ENCODE measurements around the gene SLC9A8.
"Not testable (repeated sequence)": the region's sequence is repeated elsewhere in the genome, so short reads cannot be mapped to it uniquely, and the experiment has no call there.

SLC9A8 gene

GRCh38 chr20:49782439-49782838, 30.2 kb upstream of the SLC9A8 start:
- not testable (repeated sequence) for H3K27me3 Mint-ChIP-seq; DNase-seq; ATAC-seq (replicated peaks); H3K4me3 Mint-ChIP-seq; H3K36me3 Mint-ChIP-seq; H3K27ac Mint-ChIP-seq; H3K9me3 Mint-ChIP-seq
- H3K4me1 Mint-ChIP-seq = peaks cover 13 to 21% of the 10 kb centered on the region in 2 donors

- H3K4me3 Mint-ChIP-seq; H3K27me3 Mint-ChIP-seq; H3K9me3 Mint-ChIP-seq; H3K27ac Mint-ChIP-seq; ATAC-seq (replicated peaks); H3K36me3 Mint-ChIP-seq; DNase-seq: not testable (repeated sequence)
- peaks cover 15 to 26% of the 10 kb centered on the region in 2 donors for H3K4me1 Mint-ChIP-seq
These were observed 29.3 kb upstream of the SLC9A8 start for GRCh38 chr20:49783021-49783995.

- H3K36me3 Mint-ChIP-seq = no peaks in the 10 kb centered on the region
- H3K4me1 Mint-ChIP-seq = peaks cover 19 to 35% of the 10 kb centered on the region in 2 donors
- no peak for DNase-seq
- ATAC-seq (replicated peaks) = no peak
- no peak overlapping the region for H3K27ac Mint-ChIP-seq
- no peaks in the 10 kb centered on the region for H3K27me3 Mint-ChIP-seq
- H3K9me3 Mint-ChIP-seq = no peaks in the 10 kb centered on the region
- no peak overlapping the region for H3K4me3 Mint-ChIP-seq
These were observed 28.3 kb upstream of the SLC9A8 start for GRCh38 chr20:49784291-49784690.

- no peaks in the 10 kb centered on the region for H3K9me3 Mint-ChIP-seq
- no peaks in the 10 kb centered on the region for H3K27me3 Mint-ChIP-seq
- H3K27ac Mint-ChIP-seq = peak overlapping the region; percentile 80
- ATAC-seq (replicated peaks) (peak; percentile 33 to 44), DNase-seq (no peak)
- peak overlapping the region; percentile 42 to 63 for H3K4me3 Mint-ChIP-seq
- H3K36me3 Mint-ChIP-seq = no peaks in the 10 kb centered on the region
- peaks cover 27 to 46% of the 10 kb centered on the region in 2 donors for H3K4me1 Mint-ChIP-seq
These were observed 27.3 kb upstream of the SLC9A8 start for GRCh38 chr20:49785149-49785851.

GRCh38 chr20:49785852-49786175, 26.8 kb upstream of the SLC9A8 start:
- ATAC-seq (replicated peaks) = peak; percentile 91 to 93
- H3K9me3 Mint-ChIP-seq = no peaks in the 10 kb centered on the region
- peak overlapping the region; percentile 42 to 63 for H3K4me3 Mint-ChIP-seq
- no peaks in the 10 kb centered on the region for H3K27me3 Mint-ChIP-seq
- no peaks in the 10 kb centered on the region for H3K36me3 Mint-ChIP-seq
- H3K27ac Mint-ChIP-seq = peak overlapping the region; percentile 80
- H3K4me1 Mint-ChIP-seq = peaks cover 29 to 49% of the 10 kb centered on the region in 2 donors
- DNase-seq = peak; percentile 59

- no peaks in the 10 kb centered on the region for H3K36me3 Mint-ChIP-seq
- H3K4me1 Mint-ChIP-seq = peaks cover 33 to 53% of the 10 kb centered on the region in 2 donors
- no peaks in the 10 kb centered on the region for H3K27me3 Mint-ChIP-seq
- peak; percentile 70 to 73 for ATAC-seq (replicated peaks)
- DNase-seq = no peak
- peak overlapping the region; percentile 42 to 63 for H3K4me3 Mint-ChIP-seq
- H3K27ac Mint-ChIP-seq = peak overlapping the region; percentile 80
- H3K9me3 Mint-ChIP-seq = no peaks in the 10 kb centered on the region
These were observed 26.4 kb upstream of the SLC9A8 start for GRCh38 chr20:49786196-49786595.

GRCh38 chr20:49786668-49787370, 25.8 kb upstream of the SLC9A8 start:
- peak overlapping the region; percentile 80 for H3K27ac Mint-ChIP-seq
- DNase-seq (no peak), ATAC-seq (replicated peaks) (no peak)
- H3K9me3 Mint-ChIP-seq = peaks cover 0 to under 1% of the 10 kb centered on the region in 2 donors
- H3K36me3 Mint-ChIP-seq = peaks cover 0 to under 1% of the 10 kb centered on the region in 2 donors
- peaks cover 0 to 2% of the 10 kb centered on the region in 2 donors for H3K27me3 Mint-ChIP-seq
- peak overlapping the region in 1 of 2 donors; percentile 63 for H3K4me3 Mint-ChIP-seq
- H3K4me1 Mint-ChIP-seq = peaks cover 37 to 59% of the 10 kb centered on the region in 2 donors

- peaks cover 0 to 5% of the 10 kb centered on the region in 2 donors for H3K27me3 Mint-ChIP-seq
- H3K9me3 Mint-ChIP-seq = peaks cover 0 to 2% of the 10 kb centered on the region in 2 donors
- peak overlapping the region; percentile 56 for H3K27ac Mint-ChIP-seq
- peak overlapping the region in 1 of 2 donors; percentile 37 for H3K4me3 Mint-ChIP-seq
- peaks cover 39 to 67% of the 10 kb centered on the region in 2 donors for H3K4me1 Mint-ChIP-seq
- DNase-seq (no peak), ATAC-seq (replicated peaks) (no peak)
- H3K36me3 Mint-ChIP-seq = peaks cover 0 to 2% of the 10 kb centered on the region in 2 donors
These were observed 25.0 kb upstream of the SLC9A8 start for GRCh38 chr20:49787371-49788357.

- Mint-ChIP-seq H3K4me1 (peaks cover 53 to 89% of the 10 kb centered on the region in 2 donors), H3K27ac (no peak overlapping the region), H3K4me3 (no peak overlapping the region), H3K36me3 (peaks cover 0 to 2% of the 10 kb centered on the region in 2 donors), H3K9me3 (peaks cover 0 to 2% of the 10 kb centered on the region in 2 donors), H3K27me3 (peaks cover 0 to 5% of the 10 kb centered on the region in 2 donors)
- DNase-seq (no peak), ATAC-seq (replicated peaks) (no peak)
These were observed 22.4 kb upstream of the SLC9A8 start for GRCh38 chr20:49790077-49790798.

- H3K27ac Mint-ChIP-seq = no peak overlapping the region
- peaks cover 47 to 81% of the 10 kb centered on the region in 2 donors for H3K4me1 Mint-ChIP-seq
- H3K9me3 Mint-ChIP-seq = peaks cover 0 to 2% of the 10 kb centered on the region in 2 donors
- H3K27me3 Mint-ChIP-seq = peaks cover 0 to 5% of the 10 kb centered on the region in 2 donors
- ATAC-seq (replicated peaks) (no peak), DNase-seq (no peak)
- no peak overlapping the region for H3K4me3 Mint-ChIP-seq
- H3K36me3 Mint-ChIP-seq = peaks cover 0 to 2% of the 10 kb centered on the region in 2 donors
These were observed 21.5 kb upstream of the SLC9A8 start for GRCh38 chr20:49791165-49791564.

- Mint-ChIP-seq H3K9me3 (peaks cover 0 to 2% of the 10 kb centered on the region in 2 donors), H3K4me3 (no peak overlapping the region), H3K36me3 (peaks cover 0 to 2% of the 10 kb centered on the region in 2 donors), H3K4me1 (peaks cover 40 to 77% of the 10 kb centered on the region in 2 donors), H3K27ac (no peak overlapping the region), H3K27me3 (peaks cover 0 to 5% of the 10 kb centered on the region in 2 donors)
- DNase-seq = no peak
- no peak for ATAC-seq (replicated peaks)
These were observed 20.6 kb upstream of the SLC9A8 start for GRCh38 chr20:49792006-49792405.

- peaks cover 0 to 2% of the 10 kb centered on the region in 2 donors for H3K36me3 Mint-ChIP-seq
- H3K27ac Mint-ChIP-seq = no peak overlapping the region
- H3K27me3 Mint-ChIP-seq = peaks cover 0 to 5% of the 10 kb centered on the region in 2 donors
- H3K4me3 Mint-ChIP-seq = no peak overlapping the region
- H3K4me1 Mint-ChIP-seq = peaks cover 39 to 80% of the 10 kb centered on the region in 2 donors
- DNase-seq = no peak
- no peak for ATAC-seq (replicated peaks)
- H3K9me3 Mint-ChIP-seq = peaks cover 0 to 2% of the 10 kb centered on the region in 2 donors
These were observed 20.0 kb upstream of the SLC9A8 start for GRCh38 chr20:49792611-49793010.

Data from stimulated activated naive B cell treated with anti-CD40 and anti-IgM and Interleukin-4, amounts not matched to agents 10 μg/mL and 1 μg/mL and 100 μg/mL, for 72 hours (primary cell).